ENCODE results near the gene XRN1. TPM values are rescaled to one million over a fixed set of nuclear protein-coding genes. Genes with fewer than 3 reads are reported as not detected.
"Not testable (repeated sequence)": the region's sequence is repeated elsewhere in the genome, so short reads cannot be mapped to it uniquely, and the experiment has no call there.

Gene XRN1
- total RNA-seq, 2 experiments from 2014 or later, result 38.7 to 40.0 TPM

GRCh38 chr3:142394921-142395622 is 52.8 kb downstream of the XRN1 start:
- no peak for DNase-seq
- Mint-ChIP-seq H3K27ac (no peak overlapping the region), H3K4me3 (no peak overlapping the region), H3K36me3 (peaks cover 28% of the 10 kb centered on the region), H3K4me1 (no peaks in the 10 kb centered on the region), H3K27me3 (no peaks in the 10 kb centered on the region), H3K9me3 (no peaks in the 10 kb centered on the region)

GRCh38 chr3:142385078-142385477 is 62.8 kb downstream of the XRN1 start:
- no peaks in the 10 kb centered on the region for H3K27me3 Mint-ChIP-seq
- DNase-seq, result no peak
- H3K4me1 Mint-ChIP-seq, result no peaks in the 10 kb centered on the region
- H3K36me3 Mint-ChIP-seq, result peaks cover 39% of the 10 kb centered on the region
- peaks cover 2% of the 10 kb centered on the region for H3K9me3 Mint-ChIP-seq
- H3K27ac Mint-ChIP-seq, result no peak overlapping the region
- no peak overlapping the region for H3K4me3 Mint-ChIP-seq

- peaks cover 3% of the 10 kb centered on the region for H3K4me1 Mint-ChIP-seq
Measured at GRCh38 chr3:142374687-142375086, 73.2 kb downstream of the XRN1 start.

GRCh38 chr3:142369576-142369975 is 78.3 kb downstream of the XRN1 start:
- DNase-seq, H3K9me3 Mint-ChIP-seq, H3K4me1 Mint-ChIP-seq, H3K27ac Mint-ChIP-seq, H3K4me3 Mint-ChIP-seq, H3K27me3 Mint-ChIP-seq: not testable (repeated sequence)
- peaks cover 10% of the 10 kb centered on the region for H3K36me3 Mint-ChIP-seq

More at GRCh38 chr3:142374687-142375086, 73.2 kb downstream of the XRN1 start:
- no peaks in the 10 kb centered on the region for H3K27me3 Mint-ChIP-seq
- H3K4me3 Mint-ChIP-seq, result no peak overlapping the region
- no peak overlapping the region for H3K27ac Mint-ChIP-seq
- H3K36me3 Mint-ChIP-seq, result peaks cover 7% of the 10 kb centered on the region
- DNase-seq, result no peak
- H3K9me3 Mint-ChIP-seq, result no peaks in the 10 kb centered on the region

- Mint-ChIP-seq H3K27me3 (no peaks in the 10 kb centered on the region), H3K36me3 (peaks cover 16% of the 10 kb centered on the region), H3K27ac (no peak overlapping the region), H3K9me3 (no peaks in the 10 kb centered on the region), H3K4me3 (no peak overlapping the region), H3K4me1 (no peaks in the 10 kb centered on the region)
- no peak for DNase-seq
Measured at GRCh38 chr3:142366434-142366833, 81.4 kb downstream of the XRN1 start.

GRCh38 chr3:142363936-142364467 is 83.8 kb downstream of the XRN1 start:
- H3K36me3 Mint-ChIP-seq, result peaks cover 18% of the 10 kb centered on the region
- H3K4me3 Mint-ChIP-seq, result no peak overlapping the region
- no peak overlapping the region for H3K27ac Mint-ChIP-seq

GRCh38 chr3:142363433-142363832 is 84.4 kb downstream of the XRN1 start:
- H3K27ac Mint-ChIP-seq, H3K9me3 Mint-ChIP-seq: not testable (repeated sequence)

More at GRCh38 chr3:142363936-142364467, 83.8 kb downstream of the XRN1 start:
- no peaks in the 10 kb centered on the region for H3K9me3 Mint-ChIP-seq
- H3K4me1 Mint-ChIP-seq, result no peaks in the 10 kb centered on the region
- no peak for DNase-seq
- no peaks in the 10 kb centered on the region for H3K27me3 Mint-ChIP-seq

GRCh38 chr3:142359367-142359766 is 88.5 kb downstream of the XRN1 start:
- no peaks in the 10 kb centered on the region for H3K4me1 Mint-ChIP-seq
- no peak overlapping the region for H3K4me3 Mint-ChIP-seq
- DNase-seq, result no peak
- no peak overlapping the region for H3K27ac Mint-ChIP-seq
- no peaks in the 10 kb centered on the region for H3K27me3 Mint-ChIP-seq
- no peaks in the 10 kb centered on the region for H3K9me3 Mint-ChIP-seq
- peaks cover 31% of the 10 kb centered on the region for H3K36me3 Mint-ChIP-seq

More at GRCh38 chr3:142363433-142363832, 84.4 kb downstream of the XRN1 start:
- H3K27me3 Mint-ChIP-seq, H3K4me1 Mint-ChIP-seq, DNase-seq, H3K4me3 Mint-ChIP-seq: not testable (repeated sequence)
- H3K36me3 Mint-ChIP-seq, result peaks cover 18% of the 10 kb centered on the region

- no peak overlapping the region for H3K27ac Mint-ChIP-seq
- H3K4me3 Mint-ChIP-seq, result no peak overlapping the region
- peaks cover 41% of the 10 kb centered on the region for H3K36me3 Mint-ChIP-seq
- H3K4me1 Mint-ChIP-seq, result no peaks in the 10 kb centered on the region
- no peaks in the 10 kb centered on the region for H3K27me3 Mint-ChIP-seq
- H3K9me3 Mint-ChIP-seq, result no peaks in the 10 kb centered on the region
- DNase-seq, result no peak
Measured at GRCh38 chr3:142356818-142357217, 91.0 kb downstream of the XRN1 start.

GRCh38 chr3:142355692-142356091 is 92.1 kb downstream of the XRN1 start:
- Mint-ChIP-seq H3K27me3 (no peaks in the 10 kb centered on the region), H3K36me3 (peaks cover 41% of the 10 kb centered on the region), H3K9me3 (no peaks in the 10 kb centered on the region), H3K4me1 (no peaks in the 10 kb centered on the region), H3K27ac (no peak overlapping the region), H3K4me3 (no peak overlapping the region)
- no peak for DNase-seq

- no peaks in the 10 kb centered on the region for H3K27me3 Mint-ChIP-seq
- no peaks in the 10 kb centered on the region for H3K9me3 Mint-ChIP-seq
- H3K4me1 Mint-ChIP-seq, result no peaks in the 10 kb centered on the region
- no peak overlapping the region for H3K4me3 Mint-ChIP-seq
- H3K36me3 Mint-ChIP-seq, result peaks cover 39% of the 10 kb centered on the region
- DNase-seq, result no peak
- no peak overlapping the region for H3K27ac Mint-ChIP-seq
Measured at GRCh38 chr3:142354076-142354475, 93.8 kb downstream of the XRN1 start.

GRCh38 chr3:142353571-142353970 is 94.3 kb downstream of the XRN1 start:
- no peaks in the 10 kb centered on the region for H3K27me3 Mint-ChIP-seq
- no peaks in the 10 kb centered on the region for H3K9me3 Mint-ChIP-seq
- H3K27ac Mint-ChIP-seq, result no peak overlapping the region
- H3K4me1 Mint-ChIP-seq, result no peaks in the 10 kb centered on the region
- DNase-seq, result no peak
- peaks cover 42% of the 10 kb centered on the region for H3K36me3 Mint-ChIP-seq
- H3K4me3 Mint-ChIP-seq, result no peak overlapping the region

- peaks cover 41% of the 10 kb centered on the region for H3K36me3 Mint-ChIP-seq
- DNase-seq, result not testable (repeated sequence)
Measured at GRCh38 chr3:142352698-142353097, 95.1 kb downstream of the XRN1 start.

GRCh38 chr3:142348460-142348859 is 99.4 kb downstream of the XRN1 start:
- Mint-ChIP-seq H3K9me3 (peaks cover 3% of the 10 kb centered on the region), H3K36me3 (peaks cover 33% of the 10 kb centered on the region), H3K4me1 (peaks cover 4% of the 10 kb centered on the region), H3K27me3 (no peaks in the 10 kb centered on the region), H3K4me3 (no peak overlapping the region), H3K27ac (no peak overlapping the region)
- no peak for DNase-seq

More at GRCh38 chr3:142352698-142353097, 95.1 kb downstream of the XRN1 start:
- not testable (repeated sequence) for H3K27ac Mint-ChIP-seq, H3K9me3 Mint-ChIP-seq, H3K4me1 Mint-ChIP-seq, H3K4me3 Mint-ChIP-seq, H3K27me3 Mint-ChIP-seq

- H3K27me3 Mint-ChIP-seq, result no peaks in the 10 kb centered on the region
- DNase-seq, result no peak
- H3K27ac Mint-ChIP-seq, result no peak overlapping the region
- no peak overlapping the region for H3K4me3 Mint-ChIP-seq
- peaks cover 17% of the 10 kb centered on the region for H3K9me3 Mint-ChIP-seq
- peaks cover 4% of the 10 kb centered on the region for H3K4me1 Mint-ChIP-seq
- peaks cover 48% of the 10 kb centered on the region for H3K36me3 Mint-ChIP-seq
Measured at GRCh38 chr3:142337994-142338393, 109.8 kb downstream of the XRN1 start.

GRCh38 chr3:142332390-142332789 is 115.4 kb downstream of the XRN1 start:
- Mint-ChIP-seq H3K36me3 (peaks cover 24% of the 10 kb centered on the region), H3K4me3 (no peak overlapping the region), H3K27ac (no peak overlapping the region), H3K27me3 (no peaks in the 10 kb centered on the region), H3K9me3 (peaks cover 2% of the 10 kb centered on the region), H3K4me1 (no peaks in the 10 kb centered on the region)
- DNase-seq, result no peak
